ENCODE data around the gene CYFIP1. TPM values are rescaled to one million over a fixed set of nuclear protein-coding genes. Genes with fewer than 3 reads are reported as not detected.

Gene CYFIP1
- total and polyA plus RNA-seq, 2 donors from 2014 or later: 32.3 to 143 TPM

GRCh38 chr15:22890296-22890695 is 89.9 kb downstream of the CYFIP1 start:
- Histone ChIP-seq H3K4me3 (ENCODE audit: low read length in 3 of 3) (no peak overlapping the region), H3K9ac (ENCODE audit: low read length in 3 of 3) (no peak overlapping the region), H3K27ac (ENCODE audit: low read depth in 2 of 2, low read length in 2 of 2) (no peak overlapping the region), H3K36me3 (ENCODE audit: control insufficient read depth in 2 of 3, insufficient read depth in 3 of 3, low read length in 3 of 3) (peaks cover 2 to 29% (median 13%) of the 10 kb centered on the region in 3 donors), H3K4me1 (ENCODE audit: control insufficient read depth in 2 of 3, insufficient read depth in 2 of 3, low read depth in 1 of 3, low read length in 3 of 3) (no peaks in the 10 kb centered on the region), H3K27me3 (ENCODE audit: control insufficient read depth, insufficient read depth, low read length) (no peaks in the 10 kb centered on the region), H3K9me3 (ENCODE audit: control insufficient read depth in 2 of 3, insufficient read depth in 1 of 3, low read length in 3 of 3) (no peaks in the 10 kb centered on the region)
- DNase-seq (no peak), FAIRE-seq (no peak)
- no peak for TF ChIP-seq CTCF (IDR thresholded peaks at IDR 0.05; ENCODE audit: borderline replicate concordance, extremely low read depth, insufficient read depth)
- intact Hi-C loops (cut with DNase I): no loop called here

GRCh38 chr15:22889146-22889818 is 90.9 kb downstream of the CYFIP1 start:
- Histone ChIP-seq H3K36me3 (ENCODE audit: control insufficient read depth in 2 of 3, insufficient read depth in 3 of 3, low read length in 3 of 3) (peaks cover 2 to 29% (median 13%) of the 10 kb centered on the region in 3 donors), H3K4me1 (ENCODE audit: control insufficient read depth in 2 of 3, insufficient read depth in 2 of 3, low read depth in 1 of 3, low read length in 3 of 3) (no peaks in the 10 kb centered on the region), H3K4me3 (ENCODE audit: low read length in 3 of 3) (no peak overlapping the region), H3K9ac (ENCODE audit: low read length in 3 of 3) (no peak overlapping the region), H3K27me3 (ENCODE audit: control insufficient read depth, insufficient read depth, low read length) (no peaks in the 10 kb centered on the region), H3K27ac (ENCODE audit: low read depth in 2 of 2, low read length in 2 of 2) (no peak overlapping the region), H3K9me3 (ENCODE audit: control insufficient read depth in 2 of 3, insufficient read depth in 1 of 3, low read length in 3 of 3) (no peaks in the 10 kb centered on the region)
- DNase-seq: no peak
- no peak for FAIRE-seq
- TF ChIP-seq CTCF (IDR thresholded peaks at IDR 0.05; ENCODE audit: borderline replicate concordance, extremely low read depth, insufficient read depth): no peak
- intact Hi-C loops (cut with DNase I): no loop called here

- no peak for DNase-seq
- no peak overlapping the region for H3K4me3 ChIP-seq (ENCODE audit: low read length in 3 of 3)
- no peaks in the 10 kb centered on the region for H3K27me3 ChIP-seq (ENCODE audit: control insufficient read depth, insufficient read depth, low read length)
- intact Hi-C loops (cut with DNase I): no loop called here
- H3K9ac ChIP-seq (ENCODE audit: low read length in 3 of 3): no peak overlapping the region
- no peak for TF ChIP-seq CTCF (IDR thresholded peaks at IDR 0.05; ENCODE audit: borderline replicate concordance, extremely low read depth, insufficient read depth)
- FAIRE-seq: no peak
- H3K9me3 ChIP-seq (ENCODE audit: control insufficient read depth in 2 of 3, insufficient read depth in 1 of 3, low read length in 3 of 3): no peaks in the 10 kb centered on the region
- H3K4me1 ChIP-seq (ENCODE audit: control insufficient read depth in 2 of 3, insufficient read depth in 2 of 3, low read depth in 1 of 3, low read length in 3 of 3): no peaks in the 10 kb centered on the region
- no peak overlapping the region for H3K27ac ChIP-seq (ENCODE audit: low read depth in 2 of 2, low read length in 2 of 2)
- peaks cover 2 to 23% (median 8%) of the 10 kb centered on the region in 3 donors for H3K36me3 ChIP-seq (ENCODE audit: control insufficient read depth in 2 of 3, insufficient read depth in 3 of 3, low read length in 3 of 3)
Observed at GRCh38 chr15:22888120-22888859, 91.9 kb downstream of the CYFIP1 start.
